GM18861 (cell line): ENCODE data around the gene SLC35A2.
"Not testable (repeated sequence)": the region's sequence is repeated elsewhere in the genome, so short reads cannot be mapped to it uniquely, and the experiment has no call there.

Source experiments
- ATAC-seq: cut with Tn5 transposase; IDR thresholded peaks from one replicate; pipeline ENCODE4 v1.9.1; 2021; ENCODE audit not compliant: unreplicated experiment

SLC35A2 gene

DNA sequence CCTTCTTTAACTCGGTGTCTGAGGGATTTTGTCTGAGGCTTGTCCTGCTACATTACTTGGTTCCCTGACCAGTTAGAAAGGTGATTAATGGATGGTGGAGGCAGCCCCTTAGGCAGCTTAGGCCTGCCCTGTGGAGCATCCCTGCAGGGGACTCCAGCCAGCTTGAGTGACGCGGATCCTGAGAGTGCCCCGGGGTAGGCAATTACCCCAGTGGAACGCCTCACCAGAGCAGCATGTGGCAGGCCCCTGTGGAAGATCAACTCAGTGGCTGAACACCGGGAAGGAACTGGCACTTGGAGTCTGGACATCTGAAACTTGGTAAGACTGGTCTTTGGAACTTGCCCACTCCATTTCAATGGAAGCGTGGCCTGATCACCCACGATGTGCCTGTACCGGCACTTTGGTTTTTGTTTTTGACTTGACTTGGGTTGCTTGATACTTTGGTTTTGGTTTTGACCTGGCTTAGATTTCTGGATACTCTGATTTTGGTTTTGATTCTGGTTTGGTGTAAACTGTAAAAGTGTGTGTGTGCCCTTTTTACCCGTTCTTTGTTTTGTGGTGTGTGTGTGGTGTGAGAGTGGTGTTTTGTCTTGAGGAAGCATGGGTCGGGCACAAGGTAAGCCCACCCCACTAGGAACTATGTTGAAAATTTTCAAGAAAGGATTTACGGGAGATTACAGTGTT is 57.2 kb downstream of the SLC35A2 start:
- not testable (repeated sequence) for ATAC-seq

DNA sequence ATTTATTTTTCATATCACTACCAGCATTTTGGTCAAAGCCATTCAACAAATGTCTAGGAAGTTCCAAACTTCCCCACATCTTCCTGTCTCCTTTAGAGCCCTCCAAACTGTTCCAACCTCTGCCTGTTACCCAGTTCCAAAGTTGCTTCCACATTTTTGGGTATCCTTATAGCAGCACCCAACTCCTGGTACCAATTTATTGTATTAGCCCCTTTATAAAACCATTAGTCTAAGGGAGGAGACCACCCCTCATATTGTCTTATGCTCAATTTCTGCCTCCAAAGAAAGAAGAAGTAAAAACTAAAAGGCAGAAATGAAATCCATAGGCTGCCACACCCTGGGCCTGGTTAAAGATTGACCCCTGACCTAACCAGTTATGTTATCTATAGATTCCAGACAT is 58.0 kb downstream of the SLC35A2 start:
- ATAC-seq, result not testable (repeated sequence)
